ENCODE measurements around the gene SRP9.
"Not testable (repeated sequence)": the region's sequence is repeated elsewhere in the genome, so short reads cannot be mapped to it uniquely, and the experiment has no call there.

Gene SRP9

DNA sequence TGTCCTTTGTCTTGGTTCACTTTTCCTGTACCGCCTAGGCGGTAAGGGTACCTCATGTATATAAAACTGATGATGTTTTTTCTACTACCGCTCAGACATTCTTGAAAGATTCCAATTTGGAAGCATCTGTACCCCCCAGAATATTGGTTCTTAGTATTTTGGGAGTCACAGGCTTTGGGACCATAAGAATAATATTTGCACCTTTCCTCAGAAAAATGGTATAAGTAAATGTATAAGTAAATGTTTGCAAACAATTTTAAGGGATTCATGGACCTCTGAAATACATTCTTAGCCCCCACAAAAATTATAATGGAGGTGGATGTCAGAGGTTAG lies 677 bp downstream of the SRP9 start:
- no peak for DNase-seq

DNA sequence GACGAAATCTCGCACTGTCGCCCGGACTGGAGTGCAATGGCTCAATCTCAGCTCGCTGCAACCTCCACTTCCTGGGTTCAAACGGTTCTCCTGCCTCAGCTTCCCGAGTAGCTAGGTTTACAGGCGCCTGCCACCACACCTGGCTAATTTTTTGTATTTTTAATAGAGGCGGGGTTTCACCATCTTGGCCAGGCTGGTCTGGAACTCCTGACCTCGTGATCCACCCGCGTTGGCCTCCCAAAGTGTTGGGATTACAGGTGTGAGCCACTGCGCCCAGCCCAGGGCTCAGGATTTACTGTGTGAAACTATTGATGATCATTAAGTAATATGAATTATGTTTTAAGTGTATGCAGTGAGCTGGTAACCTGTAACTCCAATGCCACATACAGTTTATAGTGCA lies 1.5 kb downstream of the SRP9 start:
- peak in 1 of 2 donors; percentile 4 for DNase-seq

DNA sequence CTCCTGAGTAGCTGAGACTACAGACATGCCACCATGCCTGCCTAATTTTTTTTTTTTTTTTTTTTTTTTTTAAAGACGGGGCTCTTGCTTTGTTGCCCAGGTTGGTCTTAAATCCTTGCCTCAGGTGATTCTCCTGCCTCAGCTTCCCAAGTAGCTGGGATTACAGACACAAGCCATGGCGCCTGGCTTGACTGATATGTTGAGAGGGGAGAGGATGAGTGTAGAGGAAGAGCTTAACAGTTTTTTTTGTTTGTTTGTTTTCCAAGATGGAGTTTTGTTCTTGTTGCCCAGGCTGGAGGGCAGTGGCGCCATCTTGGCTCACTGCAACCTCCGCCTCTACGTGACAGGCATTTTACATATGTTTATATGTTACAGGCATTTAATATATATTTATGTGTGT lies 2.5 kb downstream of the SRP9 start:
- DNase-seq = no peak

DNA sequence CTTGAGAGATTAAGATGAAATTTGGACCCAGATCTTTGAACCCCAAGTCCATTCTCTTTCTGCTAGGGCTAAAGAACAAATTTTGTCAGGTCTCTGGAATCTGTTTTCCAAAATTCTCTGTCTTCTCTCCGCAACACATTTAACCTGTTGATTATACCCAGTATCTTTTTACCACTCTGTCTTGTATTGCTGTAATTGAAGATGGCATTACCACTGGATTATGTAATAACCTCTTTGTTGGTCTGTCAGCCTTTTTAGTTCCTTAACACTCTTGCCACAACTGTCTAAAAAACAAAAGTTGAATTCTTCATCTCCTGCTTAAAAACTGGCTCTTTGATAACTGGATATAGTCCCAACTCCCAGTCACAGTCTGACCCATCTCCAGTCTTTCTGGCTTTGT lies 3.0 kb downstream of the SRP9 start:
- DNase-seq = no peak

DNA sequence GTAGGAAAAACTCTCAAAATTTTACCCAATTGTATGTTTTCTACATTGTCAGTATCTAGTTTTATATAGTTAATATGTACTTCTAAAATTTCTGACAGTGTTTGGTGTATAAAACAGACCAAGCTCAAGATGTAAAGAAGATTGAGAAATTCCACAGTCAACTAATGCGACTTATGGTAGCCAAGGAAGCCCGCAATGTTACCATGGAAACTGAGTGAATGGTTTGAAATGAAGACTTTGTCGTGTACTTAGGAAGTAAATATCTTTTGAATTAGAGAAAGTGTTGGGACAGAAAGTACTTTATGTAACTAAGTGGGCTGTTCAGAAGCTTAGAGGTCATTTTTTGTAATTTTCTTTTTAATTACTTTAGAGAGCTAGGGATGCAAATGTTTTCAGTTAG lies 11.5 kb downstream of the SRP9 start:
- DNase-seq = not testable (repeated sequence)

DNA sequence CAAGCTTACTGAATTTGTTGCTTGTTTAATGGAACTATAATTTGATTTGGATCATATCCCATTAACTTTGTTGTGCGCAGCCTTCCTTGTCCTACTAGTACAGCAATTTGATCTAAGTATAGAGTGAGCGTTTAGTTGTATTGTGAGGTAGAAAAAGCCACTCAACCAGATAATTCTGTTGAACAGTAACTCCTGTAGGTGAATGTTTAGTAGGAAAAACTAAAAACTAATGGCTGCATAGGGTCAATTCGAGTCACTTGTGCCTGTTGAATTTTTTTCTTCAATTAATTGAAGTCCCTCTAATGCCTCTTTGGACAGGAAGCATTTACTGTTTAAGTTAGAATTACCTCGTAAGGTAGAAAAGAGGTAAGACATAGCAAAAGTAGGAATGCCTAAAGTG lies 17.3 kb downstream of the SRP9 start:
- DNase-seq = no peak

DNA sequence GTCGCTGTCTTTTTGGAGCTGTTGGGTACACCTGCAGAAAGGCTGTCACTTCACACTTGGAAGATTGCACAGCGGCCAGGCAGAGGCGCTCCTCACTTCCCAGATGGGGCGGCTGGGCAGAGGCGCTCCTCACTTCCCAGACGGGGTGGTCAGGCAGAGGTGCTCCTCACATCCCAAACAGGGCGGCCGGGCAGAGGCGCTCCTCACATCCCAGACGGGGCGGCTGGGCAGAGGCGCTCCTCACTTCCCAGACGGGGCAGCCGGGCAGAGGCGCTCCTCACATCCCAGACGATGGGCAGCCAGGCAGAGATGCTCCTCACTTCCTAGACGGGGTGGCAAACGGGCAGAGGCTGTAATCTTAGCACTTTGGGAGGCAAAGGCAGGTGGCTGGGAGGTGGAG lies 18.5 kb downstream of the SRP9 start:
- DNase-seq = not testable (repeated sequence)

DNA sequence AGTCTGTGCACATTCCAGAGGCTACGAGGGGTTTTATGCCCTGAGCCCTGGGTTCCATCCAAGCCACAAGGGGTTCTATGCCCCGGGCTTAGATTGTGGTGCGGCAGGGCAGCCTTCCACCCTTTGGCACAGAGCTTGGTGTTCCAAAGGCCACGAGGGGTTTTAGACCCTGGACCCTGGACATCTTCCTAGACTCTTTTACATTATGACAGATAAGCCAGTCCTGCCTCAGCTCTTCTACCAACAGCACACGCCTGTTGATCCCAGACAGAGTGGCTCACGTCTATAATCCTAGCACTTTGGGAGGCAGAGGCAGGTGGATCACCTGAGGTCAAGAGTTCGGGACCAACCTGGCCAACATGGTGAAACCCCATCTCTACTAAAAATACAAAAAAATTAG lies 23.5 kb downstream of the SRP9 start:
- DNase-seq = not testable (repeated sequence)

DNA sequence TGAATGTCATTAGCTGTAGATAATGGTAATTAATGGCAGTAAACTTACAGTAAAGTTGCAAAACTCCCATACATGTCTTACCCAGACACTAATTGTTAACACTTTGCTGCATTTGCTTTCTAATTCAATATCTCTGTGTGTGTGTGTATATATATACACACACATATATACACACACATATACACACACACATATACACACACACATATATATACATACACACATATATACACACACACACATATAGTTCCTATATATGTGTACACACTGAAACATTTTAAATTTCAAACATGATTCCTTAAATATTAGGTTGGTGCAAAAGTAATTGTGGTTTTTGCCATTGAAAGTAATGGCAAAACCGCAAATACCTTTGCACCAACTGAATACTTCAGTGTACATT lies 28.6 kb downstream of the SRP9 start:
- no peak for DNase-seq

DNA sequence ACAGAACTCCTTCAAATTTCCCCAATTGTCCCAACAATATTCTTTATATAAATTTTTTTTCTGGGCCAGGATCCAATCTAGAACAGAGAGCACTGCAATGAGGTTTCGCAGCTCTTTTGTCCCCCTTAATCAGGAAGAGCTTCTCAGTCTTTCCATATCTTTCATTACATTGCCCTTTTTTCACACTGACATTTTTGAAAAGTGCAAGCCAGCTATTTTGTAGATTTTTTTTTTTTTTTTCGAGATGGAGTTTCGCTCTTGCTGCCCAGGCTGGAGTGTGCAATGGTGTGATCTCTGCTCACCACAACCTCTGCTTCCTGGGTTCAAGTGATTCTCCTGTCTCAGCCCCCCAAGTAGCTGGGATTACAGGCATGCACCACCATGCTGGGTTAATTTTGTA lies 29.1 kb downstream of the SRP9 start:
- not testable (repeated sequence) for DNase-seq

DNA sequence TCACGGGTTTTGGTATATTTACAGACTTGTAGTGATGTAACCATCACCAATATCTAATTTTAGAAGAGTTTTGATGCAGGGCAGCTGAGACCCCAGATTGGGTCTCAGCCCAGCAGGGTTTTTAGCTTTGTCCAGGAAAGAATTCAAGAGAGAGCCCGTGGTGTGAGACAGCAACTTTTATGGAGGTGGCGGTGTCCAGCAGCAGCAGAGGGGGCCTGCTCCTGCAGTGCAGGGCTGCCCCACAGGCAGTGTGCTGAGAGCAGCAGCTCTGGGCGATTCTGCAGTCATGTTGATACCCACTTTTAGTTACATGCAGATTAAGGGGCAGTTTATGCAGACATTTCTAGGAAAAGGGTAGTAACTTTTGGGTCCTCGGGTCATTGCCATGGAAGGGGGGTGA lies 30.5 kb downstream of the SRP9 start:
- no peak for DNase-seq

DNA sequence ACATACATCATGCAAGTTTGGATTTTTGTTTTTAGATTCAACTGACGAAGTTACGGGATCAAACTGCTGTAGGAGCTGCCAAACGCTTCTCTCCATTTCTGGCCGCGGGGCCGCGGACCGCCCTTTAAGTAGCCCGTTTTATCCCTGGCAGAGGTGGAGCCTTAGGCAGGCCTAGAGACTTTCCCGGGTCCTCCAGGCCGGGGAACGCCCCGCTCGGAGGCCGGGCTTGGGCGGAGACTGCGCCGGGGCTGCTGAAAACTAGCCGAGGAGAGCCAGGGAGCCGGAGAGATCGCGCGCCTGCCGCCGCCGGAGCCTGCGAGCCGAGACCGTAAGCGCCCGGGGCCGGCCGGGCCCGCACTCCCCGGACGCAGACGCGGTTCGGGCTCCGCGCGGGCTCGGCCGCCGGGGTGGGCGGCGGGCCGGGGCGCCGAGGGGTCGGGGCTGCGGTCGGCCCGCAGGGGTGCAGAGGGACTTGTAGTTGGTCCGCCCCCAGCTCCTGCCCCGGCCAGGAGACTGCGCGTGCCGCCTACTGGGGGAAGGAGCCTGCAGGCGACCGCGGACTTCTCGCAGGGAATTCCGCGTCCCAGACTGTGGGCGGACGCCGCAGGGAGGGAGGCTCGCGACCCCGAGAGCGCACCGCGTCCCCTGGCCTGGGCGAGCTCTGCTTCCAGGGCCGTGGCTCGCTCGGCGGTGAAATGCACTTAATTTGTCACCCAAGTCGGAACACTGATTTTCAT lies 32.4 kb downstream of the SRP9 start, which contains the start of gene EPHX1:
TSS of gene EPHX1 (plus strand) at position 283 of the 737 bp plus-strand sequence. CDS start 18,606 bp downstream, outside the sequence.
- peak; percentile 73 to 87 for DNase-seq

DNA sequence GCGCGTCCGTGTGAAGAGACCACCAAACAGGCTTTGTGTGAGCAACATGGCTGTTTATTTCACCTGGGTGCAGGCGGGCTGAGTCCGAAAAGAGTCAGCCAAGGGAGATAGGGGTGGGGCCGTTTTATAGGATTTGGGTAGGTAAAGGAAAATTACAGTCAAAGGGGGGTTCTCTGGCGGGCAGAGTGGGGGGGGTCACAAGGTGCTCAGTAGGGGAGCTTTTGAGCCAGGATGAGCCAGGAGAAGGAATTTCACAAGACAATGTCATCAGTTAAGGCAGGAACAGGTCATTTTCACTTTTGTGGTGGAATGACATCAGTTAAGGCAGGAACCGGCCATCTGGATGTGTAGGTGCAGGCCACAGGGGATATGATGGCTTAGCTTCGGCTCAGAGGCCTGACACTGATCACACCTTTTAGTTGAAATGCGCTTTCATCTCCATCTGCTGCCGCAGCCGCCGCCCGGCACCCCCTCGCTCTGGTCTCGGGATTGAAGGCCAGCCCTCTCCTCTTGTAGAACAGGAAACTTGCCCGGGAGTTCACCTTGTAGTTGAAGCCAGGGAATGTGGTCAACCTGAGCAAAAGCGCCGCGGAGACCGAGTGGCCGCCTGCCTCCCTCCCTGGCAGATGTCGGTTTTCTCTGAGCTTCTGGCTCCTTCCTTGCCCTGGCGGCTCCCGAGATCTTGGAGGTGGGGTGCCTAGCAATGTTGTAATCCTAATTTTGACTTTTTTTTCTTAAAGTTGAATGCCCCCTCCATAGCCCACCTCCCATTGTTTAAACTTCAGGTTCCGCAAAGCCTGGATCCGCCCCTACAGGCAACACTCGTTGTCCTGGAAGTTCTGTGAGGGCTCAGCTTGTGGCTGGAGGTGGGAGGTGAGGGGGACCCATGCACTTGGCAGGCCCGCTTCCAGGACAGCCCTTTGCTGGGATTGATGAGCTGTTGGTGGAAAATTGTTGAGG lies 33.2 kb downstream of the SRP9 start:
- not testable (repeated sequence) for DNase-seq

DNA sequence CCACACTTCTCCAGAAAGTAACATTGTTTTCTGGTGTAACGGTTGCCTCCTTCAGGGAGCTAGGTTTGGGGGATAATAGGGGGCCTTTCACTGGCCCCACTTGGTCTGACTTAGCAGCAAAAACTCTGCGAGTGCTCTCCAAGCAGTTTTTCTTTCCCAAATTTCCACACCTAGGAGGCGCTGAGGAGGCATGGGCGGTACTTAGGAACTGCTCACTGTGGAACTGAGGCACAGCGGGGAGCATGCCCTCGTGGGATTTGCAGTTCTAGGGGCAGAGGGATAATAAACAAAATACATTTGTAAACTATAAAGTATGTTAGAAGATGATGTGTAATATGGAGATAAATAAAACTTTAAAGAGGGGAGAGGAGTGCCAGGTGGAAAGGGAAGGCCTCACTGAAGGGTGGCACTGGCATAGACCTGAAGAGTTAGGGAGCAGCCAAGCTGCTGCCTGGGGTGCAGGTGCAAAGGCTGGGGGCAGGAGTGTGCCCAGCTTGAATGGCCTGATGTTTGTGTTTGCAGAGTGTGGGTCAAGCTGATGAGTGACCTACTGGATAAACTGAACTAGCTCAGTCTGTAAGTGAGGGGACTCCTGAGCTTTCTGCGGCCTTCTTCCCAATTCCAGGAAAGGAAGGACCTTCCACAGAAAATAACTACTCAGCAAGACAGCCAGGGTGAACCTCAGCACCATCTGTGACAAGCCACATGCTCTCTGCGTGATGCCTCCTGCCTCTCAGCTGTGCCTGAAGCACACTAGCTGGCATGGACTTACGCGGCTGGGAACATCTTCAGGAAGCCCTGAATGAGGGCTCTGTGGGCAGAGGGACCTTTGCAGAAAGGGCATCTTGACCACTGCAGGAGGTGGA lies 34.2 kb downstream of the SRP9 start:
- no peak for DNase-seq

DNA sequence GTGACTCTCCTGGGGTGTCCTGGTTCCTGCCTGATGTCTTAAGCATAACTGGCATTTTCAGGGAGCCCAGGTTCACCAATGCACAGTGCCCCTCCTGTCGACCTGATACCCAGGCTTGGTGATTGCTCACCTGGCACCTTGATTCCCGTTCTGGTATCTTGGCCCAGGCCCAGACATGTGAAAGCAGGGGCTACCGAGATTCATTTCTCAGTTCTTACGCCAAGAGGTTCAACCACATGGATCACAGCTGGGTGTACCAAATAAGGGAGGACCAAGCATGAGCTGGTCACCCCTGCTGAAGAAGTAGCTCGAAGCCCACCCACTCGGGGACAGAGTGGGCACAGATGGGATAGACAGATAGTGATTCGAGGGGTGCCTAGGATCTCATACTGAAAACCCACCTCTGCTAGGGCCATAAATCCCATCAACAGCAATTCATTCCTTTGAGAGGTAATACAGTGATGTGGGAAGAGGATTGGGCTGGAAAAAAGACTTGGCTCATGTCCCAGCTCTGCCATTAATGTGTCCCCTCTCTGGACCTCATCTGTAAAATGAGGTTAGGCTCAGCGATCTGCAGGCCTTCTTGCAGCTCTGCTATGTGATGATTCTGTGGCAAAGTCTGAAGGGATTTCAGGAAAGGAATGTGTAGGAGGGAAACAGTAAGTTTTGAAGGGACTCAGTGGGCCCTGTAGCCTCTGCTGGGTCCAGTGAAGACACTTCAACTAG lies 35.0 kb downstream of the SRP9 start:
- no peak for DNase-seq

DNA sequence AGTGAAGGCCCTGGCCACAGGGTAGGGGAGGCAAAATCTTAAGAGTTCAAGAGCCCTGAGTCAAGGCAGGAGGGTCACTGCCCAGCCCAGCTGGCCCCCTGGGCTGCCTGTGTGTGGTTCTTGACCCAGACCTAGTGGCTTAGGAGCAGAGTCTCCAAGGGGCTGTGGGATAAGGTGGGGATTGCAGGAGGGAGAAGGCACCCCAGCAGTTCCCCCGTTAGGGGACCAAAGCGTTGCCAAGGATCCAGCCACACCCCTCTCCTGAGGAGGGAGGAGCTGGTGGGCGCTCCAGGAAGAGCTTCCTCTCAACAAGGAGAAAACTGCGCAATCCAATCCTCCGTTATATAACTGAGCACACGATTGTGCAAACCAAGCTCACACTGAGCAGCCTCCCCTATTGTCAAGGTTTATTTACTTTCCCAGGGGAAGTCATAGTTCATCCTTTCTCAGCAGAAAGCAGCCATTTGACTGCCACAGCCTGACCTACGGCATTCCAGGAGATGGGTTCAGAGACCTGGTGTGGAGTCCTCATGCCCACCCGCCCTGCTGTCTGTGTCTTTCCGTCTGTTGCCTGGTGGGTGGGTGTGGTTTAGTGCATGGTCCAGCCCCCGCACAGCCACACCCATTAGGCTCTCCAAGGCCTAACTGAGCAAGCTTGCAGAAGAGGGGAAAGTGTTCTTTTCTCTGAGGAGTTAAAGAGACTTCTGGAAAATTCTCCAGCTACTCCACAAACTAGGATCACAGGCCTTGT lies 35.8 kb downstream of the SRP9 start:
- DNase-seq = peak in 1 of 2 donors; percentile 22

DNA sequence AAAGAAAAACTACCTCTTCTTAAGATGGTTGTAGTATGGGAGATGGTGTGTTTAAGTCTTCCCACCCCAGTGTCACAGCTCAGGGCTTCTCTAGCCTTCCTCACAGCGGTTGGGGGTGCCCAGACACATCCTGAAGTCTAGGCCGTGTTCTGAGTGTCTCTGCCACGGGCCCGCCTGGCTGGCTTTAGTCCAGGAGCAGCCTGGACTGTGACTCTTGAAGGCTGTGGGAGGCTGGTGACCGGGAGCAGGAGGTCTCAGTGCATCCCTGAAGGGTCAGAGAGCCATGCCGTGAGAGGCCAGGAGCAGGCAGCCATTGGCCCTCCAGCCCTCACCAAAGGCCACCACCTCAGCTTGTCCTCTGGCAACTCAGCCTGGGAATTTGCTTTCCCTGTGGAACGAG lies 36.8 kb downstream of the SRP9 start:
- no peak for DNase-seq

DNA sequence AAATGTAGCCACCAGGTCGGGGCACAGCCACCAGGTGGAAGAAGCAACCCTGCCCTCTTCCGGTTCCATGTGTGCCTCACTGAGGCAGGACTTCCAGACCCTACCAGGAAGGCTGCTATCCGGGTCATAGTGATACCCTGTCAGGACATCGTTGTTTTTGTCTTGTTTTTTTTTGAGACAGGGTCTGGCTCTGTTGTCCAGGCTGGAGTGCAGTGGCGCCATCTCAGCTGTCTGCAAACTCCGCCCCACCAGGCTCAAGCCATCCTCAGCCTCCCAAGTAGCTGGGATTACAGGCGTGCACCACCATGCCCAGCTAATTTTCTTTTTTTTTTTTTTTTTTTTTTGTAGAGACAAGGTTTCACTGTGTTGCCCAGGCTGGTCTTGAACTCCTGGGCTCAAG lies 37.5 kb downstream of the SRP9 start:
- DNase-seq = not testable (repeated sequence)

DNA sequence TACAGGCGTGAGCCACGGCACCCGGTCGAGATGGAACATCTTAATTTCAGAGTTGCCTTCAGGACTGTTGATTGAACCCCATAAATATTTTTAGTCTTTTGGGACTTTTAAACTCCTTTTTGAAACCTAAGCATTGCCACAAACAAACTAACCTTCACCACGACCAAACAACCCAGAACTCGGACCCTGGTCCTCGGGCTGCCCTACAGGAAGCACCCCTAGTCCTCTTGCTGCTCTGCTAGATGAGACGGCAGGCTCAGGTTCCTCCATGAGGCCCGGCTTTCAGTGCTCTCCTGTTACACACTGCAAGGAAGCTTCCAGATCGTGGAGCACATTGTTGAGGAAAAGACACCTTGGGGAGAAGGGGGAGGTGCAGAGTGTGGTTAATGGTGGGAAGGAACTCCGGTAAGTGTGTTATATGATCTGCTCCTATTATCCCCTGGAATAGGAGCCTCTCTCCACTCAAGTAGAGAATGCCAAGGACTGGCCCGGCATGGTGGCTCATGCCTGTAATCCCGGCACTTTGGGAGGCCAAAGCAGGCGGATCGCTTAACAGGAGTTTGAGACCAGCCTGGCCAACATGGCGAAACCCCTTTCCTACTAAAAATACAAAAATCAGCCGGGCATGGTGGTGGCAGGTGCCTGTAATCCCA lies 38.0 kb downstream of the SRP9 start:
- DNase-seq = no peak

DNA sequence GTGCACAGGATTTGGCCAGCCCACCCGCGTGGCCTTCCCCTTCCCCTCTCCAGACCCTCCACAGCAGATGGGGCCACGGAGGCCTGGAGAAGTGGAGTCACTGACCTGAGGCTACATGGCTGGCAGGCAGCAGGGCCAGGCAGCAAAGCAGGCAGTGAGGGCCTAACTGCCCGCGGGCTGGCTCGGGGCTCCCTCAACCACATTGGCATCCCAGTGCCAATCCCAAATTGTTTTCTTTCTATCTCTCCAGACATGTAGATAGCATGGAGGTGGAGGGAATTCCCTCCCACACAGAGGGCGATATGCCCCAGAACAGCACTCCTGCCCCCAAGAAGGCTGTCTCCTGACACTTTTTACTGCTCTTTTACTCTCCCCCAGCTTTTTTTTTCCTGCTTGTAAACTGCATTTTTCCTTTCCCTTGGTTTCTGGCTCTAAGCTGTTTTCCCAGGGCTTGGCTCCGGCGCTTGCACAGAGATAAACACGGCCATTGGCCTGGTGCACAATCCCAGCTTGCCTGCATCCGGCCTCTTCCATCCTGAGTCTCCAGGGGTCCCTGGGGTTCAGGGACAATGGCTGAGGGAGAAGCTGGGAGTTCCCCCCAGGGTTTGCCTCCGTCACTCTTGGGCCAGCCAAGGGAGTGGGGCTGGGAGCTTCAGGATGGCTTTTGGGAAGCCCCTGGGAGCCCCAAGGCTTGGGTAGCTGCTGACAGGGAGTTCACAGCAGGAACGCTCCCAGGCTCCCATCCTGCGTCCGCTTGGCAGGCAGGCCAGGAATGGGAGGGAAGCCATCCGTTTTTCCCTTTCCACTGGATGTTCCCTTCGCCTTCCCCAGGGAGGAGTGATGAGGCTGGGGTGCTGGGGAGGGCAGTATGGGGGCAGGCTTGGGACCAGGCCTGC lies 39.3 kb downstream of the SRP9 start:
- no peak for DNase-seq
